NCI-H187 (cell line): Measurements from ENCODE around the gene BRIX1.
"Not testable (repeated sequence)": the region's sequence is repeated elsewhere in the genome, so short reads cannot be mapped to it uniquely, and the experiment has no call there.

Source experiments
- DNase-seq, 2 experiments: peaks; one replicate each; lab custom pipeline; 2025; lab: John Stamatoyannopoulos, UW

Gene BRIX1

GRCh38 chr5:34914671-34915138, 806 bp upstream of the BRIX1 start:
- no peak for DNase-seq

GRCh38 chr5:34915856-34916192, 313 bp downstream of the BRIX1 start:
- DNase-seq = no peak

- no peak for DNase-seq
Observed at GRCh38 chr5:34916518-34916917, 1.0 kb downstream of the BRIX1 start.

GRCh38 chr5:34918025-34918424, 2.5 kb downstream of the BRIX1 start:
- no peak for DNase-seq

- DNase-seq = no peak
Observed at GRCh38 chr5:34919077-34919476, 3.6 kb downstream of the BRIX1 start.

- DNase-seq = not testable (repeated sequence)
Observed at GRCh38 chr5:34923256-34923655, 7.7 kb downstream of the BRIX1 start.

- DNase-seq = no peak
Observed at GRCh38 chr5:34923694-34924461, 8.4 kb downstream of the BRIX1 start.

- DNase-seq = no peak
Observed at GRCh38 chr5:34924462-34924765, 8.9 kb downstream of the BRIX1 start.

- DNase-seq = no peak
Observed at GRCh38 chr5:34926318-34926888, 10.9 kb downstream of the BRIX1 start.

- DNase-seq = no peak
Observed at GRCh38 chr5:34927785-34928184, 12.3 kb downstream of the BRIX1 start.

- no peak for DNase-seq
Observed at GRCh38 chr5:34928267-34928666, 12.8 kb downstream of the BRIX1 start.

- DNase-seq = peak; percentile 95 to 99
Observed at GRCh38 chr5:34929134-34929719, 13.7 kb downstream of the BRIX1 start, which contains the start of gene DNAJC21. Gene DNAJC21, plus strand, starts transcription at chr5:34929559. Its CDS starts 261 bp downstream, at chr5:34929820.

GRCh38 chr5:34929720-34930461, 14.4 kb downstream of the BRIX1 start:
- peak in 1 of 2 experiments; percentile 55 for DNase-seq

GRCh38 chr5:34930462-34930844, 14.9 kb downstream of the BRIX1 start:
- DNase-seq = no peak

- DNase-seq = no peak
Observed at GRCh38 chr5:34930870-34931269, 15.4 kb downstream of the BRIX1 start.

GRCh38 chr5:34932947-34933346, 17.4 kb downstream of the BRIX1 start:
- DNase-seq = no peak

GRCh38 chr5:34941936-34942335, 26.4 kb downstream of the BRIX1 start:
- no peak for DNase-seq

GRCh38 chr5:34944044-34944443, 28.5 kb downstream of the BRIX1 start:
- DNase-seq = no peak

- no peak for DNase-seq
Observed at GRCh38 chr5:34944460-34945047, 29.0 kb downstream of the BRIX1 start.

GRCh38 chr5:34957321-34957720, 41.8 kb downstream of the BRIX1 start:
- no peak for DNase-seq

GRCh38 chr5:34957857-34958690, 42.6 kb downstream of the BRIX1 start:
- DNase-seq = no peak
